SK-MEL-5 (cell line): Measurements from ENCODE around the gene MYO18B. TPM values are rescaled to one million over a fixed set of nuclear protein-coding genes. Genes with fewer than 3 reads are reported as not detected.
A peak's percentile ranks its signal among the peaks of the same experiment; 100 is the strongest.

Experiments
- DNase-seq: peaks from one replicate; pipeline ENCODE4 v3.0.0-alpha.2; 2016; ENCODE audit warnings: low read depth, low spot score
- in situ Hi-C: cut with HindIII; loops from 2 replicates; pipeline ENCODE4 v1.10.0; 2016; ENCODE audit warnings: low sequenced_read_pairs, high pct_unique_total_duplicates, low pct_unique_long_range_greater_than_20kb
- total RNA-seq: library from RNA; depleted of rRNA; stranded (reverse); fragments of >200 nt; shearing (Covaris generic); gene quantifications from 2 replicates; pipeline ENCODE4 v1.2.3, GENCODE V29; 2014

Gene MYO18B
- total RNA-seq, 1 experiment from 2014 or later: not detected

- no peak for DNase-seq
- in situ Hi-C loops: no loop called here
These were observed 157.6 kb downstream of the MYO18B start for GRCh38 chr22:25899566-25899965.

- no peak for DNase-seq
- in situ Hi-C loops: no loop called here
These were observed 158.4 kb downstream of the MYO18B start for GRCh38 chr22:25900390-25900789.

GRCh38 chr22:25900880-25901279, 158.9 kb downstream of the MYO18B start:
- DNase-seq: peak; percentile 69
- in situ Hi-C loops: no loop called here

- in situ Hi-C loops: no loop called here
- DNase-seq: no peak
These were observed 160.4 kb downstream of the MYO18B start for GRCh38 chr22:25902402-25902801.

- DNase-seq: peak; percentile 50
- in situ Hi-C loops: no loop called here
These were observed 161.3 kb downstream of the MYO18B start for GRCh38 chr22:25903294-25903693.

GRCh38 chr22:25908212-25908611, 166.2 kb downstream of the MYO18B start:
- no peak for DNase-seq
- in situ Hi-C loops: no loop called here

- no peak for DNase-seq
- in situ Hi-C loops: no loop called here
These were observed 166.8 kb downstream of the MYO18B start for GRCh38 chr22:25908755-25909154.

GRCh38 chr22:25909614-25910387, 167.8 kb downstream of the MYO18B start:
- in situ Hi-C loops: no loop called here
- DNase-seq: no peak

- no peak for DNase-seq
These were observed 169.4 kb downstream of the MYO18B start for GRCh38 chr22:25911243-25911972.

GRCh38 chr22:25919452-25919851, 177.5 kb downstream of the MYO18B start:
- in situ Hi-C loops: no loop called here
- no peak for DNase-seq

More at GRCh38 chr22:25911243-25911972, 169.4 kb downstream of the MYO18B start:
- in situ Hi-C loops: no loop called here

GRCh38 chr22:25922141-25922540, 180.2 kb downstream of the MYO18B start:
- no peak for DNase-seq
- in situ Hi-C loops: no loop called here

- in situ Hi-C loops: no loop called here
- DNase-seq: no peak
These were observed 181.9 kb downstream of the MYO18B start for GRCh38 chr22:25923914-25924313.

- in situ Hi-C loops: no loop called here
These were observed 186.1 kb downstream of the MYO18B start for GRCh38 chr22:25928038-25928437.

GRCh38 chr22:25929321-25929878, 187.4 kb downstream of the MYO18B start:
- DNase-seq: no peak
- in situ Hi-C loops: no loop called here

More at GRCh38 chr22:25928038-25928437, 186.1 kb downstream of the MYO18B start:
- DNase-seq: no peak

- in situ Hi-C loops: no loop called here
- DNase-seq: no peak
These were observed 188.1 kb downstream of the MYO18B start for GRCh38 chr22:25930083-25930482.

GRCh38 chr22:25930788-25931310, 188.9 kb downstream of the MYO18B start:
- in situ Hi-C loops: no loop called here
- DNase-seq: no peak

GRCh38 chr22:25933158-25933788, 191.3 kb downstream of the MYO18B start:
- DNase-seq: no peak
- in situ Hi-C loops: no loop called here
